Germinal center (tissue), 1 donor: ENCODE measurements around the gene ZBED1.
"Not testable (repeated sequence)": the region's sequence is repeated elsewhere in the genome, so short reads cannot be mapped to it uniquely, and the experiment has no call there.

Experiments
- DNase-seq: peaks from one replicate; pipeline ENCODE4 v3.0.0; 2012; ENCODE audit warnings: mixed read lengths, low spot score

The ZBED1 gene

DNA sequence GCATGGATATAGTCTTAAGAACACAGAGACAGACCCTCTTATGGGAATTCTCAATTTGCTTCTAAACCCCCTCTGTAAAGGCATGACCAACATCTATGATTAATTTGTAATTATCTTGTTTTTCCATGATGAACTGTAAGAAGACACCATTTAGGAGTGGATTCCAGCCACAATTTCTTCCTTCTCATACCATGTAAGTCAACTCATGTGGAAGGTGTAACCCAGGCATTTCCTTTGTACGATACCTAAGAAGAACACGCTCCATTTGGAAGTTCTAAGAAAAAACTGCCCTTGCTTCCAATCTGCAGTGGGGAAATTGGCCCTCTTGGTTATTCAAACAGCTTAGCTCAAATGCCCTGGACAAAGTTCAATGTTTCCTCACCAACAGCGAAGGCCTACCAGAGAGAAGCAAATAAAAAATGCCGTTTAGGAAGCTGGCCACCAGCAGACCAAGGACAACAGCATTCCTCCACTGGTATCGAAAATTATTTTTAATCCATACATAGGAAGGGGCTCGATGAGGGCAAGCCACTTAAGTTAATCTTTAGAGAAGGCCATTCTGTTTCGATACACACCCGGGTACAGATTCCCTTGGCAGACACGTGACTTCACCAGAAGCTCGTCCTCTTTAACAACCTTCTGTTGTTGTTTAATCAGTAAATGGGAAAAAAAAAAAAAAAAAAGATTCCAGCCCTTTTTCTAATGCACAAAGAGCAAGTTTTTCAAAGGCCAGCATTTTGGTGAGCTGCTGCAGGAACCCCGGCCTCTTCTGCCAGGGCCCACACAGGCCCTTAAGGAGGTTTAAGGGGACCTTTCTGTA lies 2.6 kb downstream of the ZBED1 start:
- no peak for DNase-seq

DNA sequence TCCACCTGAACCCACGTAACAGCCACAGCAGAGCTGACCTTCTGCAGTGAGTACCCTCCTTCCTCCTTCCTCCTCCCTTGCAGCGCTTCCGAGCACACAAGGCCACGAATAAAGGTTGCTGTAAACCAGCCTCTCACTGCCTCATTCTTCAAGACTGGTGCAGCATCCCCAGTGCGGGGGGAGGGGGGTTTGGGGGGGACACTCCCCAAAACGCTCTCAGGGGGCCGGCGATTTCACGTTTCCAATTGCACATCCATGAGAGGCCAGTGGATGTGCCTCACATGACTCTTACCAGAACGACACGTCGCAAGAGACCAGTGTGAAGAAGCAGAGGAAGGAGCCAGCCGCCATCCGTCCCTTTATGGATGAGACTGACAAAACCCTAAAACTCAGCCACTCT lies 5.2 kb downstream of the ZBED1 start:
- DNase-seq: no peak

GRCh38 chrX:2492531-2493218 lies 8.1 kb downstream of the ZBED1 start:
- DNase-seq: no peak

- no peak for DNase-seq
Observed at GRCh38 chrX:2490634-2491033, 10.1 kb downstream of the ZBED1 start.

DNA sequence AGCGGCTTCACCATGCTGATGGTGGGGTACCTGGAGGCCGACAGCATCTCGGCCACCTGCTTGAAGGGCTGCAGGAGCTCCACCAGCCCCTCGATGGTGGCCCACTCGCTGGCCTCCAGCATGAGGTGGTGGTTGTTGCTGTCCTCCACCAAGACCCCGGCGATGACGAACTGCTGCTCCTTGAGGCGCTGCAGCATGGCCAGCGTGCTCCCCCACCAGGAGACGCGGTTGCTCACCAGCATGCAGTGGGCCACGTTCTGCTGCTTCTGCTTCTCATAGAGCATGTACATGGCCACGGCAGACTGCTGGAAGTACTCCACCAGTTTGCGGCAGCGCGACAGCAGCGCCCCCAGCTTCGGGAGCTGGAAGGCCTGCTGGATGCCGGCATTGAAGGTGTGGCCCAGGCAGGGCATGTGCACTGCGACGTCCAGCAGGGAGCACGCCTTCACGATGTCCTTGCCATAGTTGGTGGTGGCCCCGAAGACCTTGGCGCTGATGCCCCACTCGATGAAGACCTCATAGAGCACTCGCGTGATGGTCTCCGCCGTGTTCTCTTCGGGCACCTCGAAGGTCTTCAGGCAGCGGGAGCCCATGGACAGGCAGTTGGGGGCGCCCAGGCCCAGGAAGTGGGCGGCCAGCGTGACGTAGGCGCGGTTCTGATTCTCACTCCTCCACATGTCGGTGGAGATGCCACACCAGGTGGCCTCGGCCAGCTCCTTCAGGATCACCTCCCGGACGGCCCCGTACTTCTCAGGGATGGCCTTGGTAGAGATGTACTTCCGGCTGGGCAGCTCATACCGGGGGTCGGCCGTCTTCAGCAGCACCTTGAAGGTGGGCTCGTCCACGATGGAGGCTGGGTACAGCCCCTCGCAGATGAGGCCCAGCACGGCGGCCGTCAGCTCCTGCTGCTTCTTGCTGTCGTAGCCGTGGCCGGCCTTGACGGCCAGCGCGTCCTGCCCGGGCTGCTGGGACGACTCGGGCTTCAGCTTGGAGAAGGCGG lies 11.0 kb downstream of the ZBED1 start:
- no peak for DNase-seq

DNA sequence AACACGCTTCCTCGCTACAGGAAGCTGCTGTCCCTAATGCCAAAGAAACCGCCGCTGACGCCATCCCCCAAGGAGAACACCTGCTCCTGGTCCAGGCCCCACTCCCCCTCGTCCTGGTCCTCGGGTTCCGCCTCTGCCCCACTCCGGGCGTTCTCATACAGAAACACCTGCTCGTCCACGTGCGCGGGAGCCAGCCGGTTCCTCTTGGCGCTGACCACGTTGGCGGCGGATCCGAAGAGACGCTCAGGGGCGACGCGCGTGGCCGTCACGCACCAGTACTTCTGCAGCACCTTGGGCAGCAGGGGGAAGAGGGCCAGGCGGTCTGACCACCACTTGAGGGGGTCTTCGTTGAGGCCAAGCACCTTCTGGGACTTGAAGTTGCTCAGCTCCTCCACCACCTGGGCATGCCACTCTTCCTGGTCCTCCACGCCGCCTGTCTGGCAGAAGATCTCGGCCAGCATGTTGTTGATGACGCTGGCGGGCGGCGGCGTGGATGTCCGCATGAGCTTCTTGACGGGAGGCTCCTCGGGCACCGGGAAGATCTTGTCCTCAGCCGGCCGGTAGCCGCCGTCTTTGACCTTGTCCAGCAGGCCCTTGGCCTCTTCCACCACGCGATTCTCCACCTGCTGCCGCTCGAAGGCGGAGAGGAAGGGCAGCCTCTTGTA lies 12.0 kb downstream of the ZBED1 start:
- no peak for DNase-seq

GRCh38 chrX:2487366-2487765 lies 13.4 kb downstream of the ZBED1 start:
- no peak for DNase-seq

GRCh38 chrX:2486476-2487133 lies 14.2 kb downstream of the ZBED1 start:
- no peak for DNase-seq

GRCh38 chrX:2485789-2486345 lies 14.9 kb downstream of the ZBED1 start:
- DNase-seq: no peak

DNA sequence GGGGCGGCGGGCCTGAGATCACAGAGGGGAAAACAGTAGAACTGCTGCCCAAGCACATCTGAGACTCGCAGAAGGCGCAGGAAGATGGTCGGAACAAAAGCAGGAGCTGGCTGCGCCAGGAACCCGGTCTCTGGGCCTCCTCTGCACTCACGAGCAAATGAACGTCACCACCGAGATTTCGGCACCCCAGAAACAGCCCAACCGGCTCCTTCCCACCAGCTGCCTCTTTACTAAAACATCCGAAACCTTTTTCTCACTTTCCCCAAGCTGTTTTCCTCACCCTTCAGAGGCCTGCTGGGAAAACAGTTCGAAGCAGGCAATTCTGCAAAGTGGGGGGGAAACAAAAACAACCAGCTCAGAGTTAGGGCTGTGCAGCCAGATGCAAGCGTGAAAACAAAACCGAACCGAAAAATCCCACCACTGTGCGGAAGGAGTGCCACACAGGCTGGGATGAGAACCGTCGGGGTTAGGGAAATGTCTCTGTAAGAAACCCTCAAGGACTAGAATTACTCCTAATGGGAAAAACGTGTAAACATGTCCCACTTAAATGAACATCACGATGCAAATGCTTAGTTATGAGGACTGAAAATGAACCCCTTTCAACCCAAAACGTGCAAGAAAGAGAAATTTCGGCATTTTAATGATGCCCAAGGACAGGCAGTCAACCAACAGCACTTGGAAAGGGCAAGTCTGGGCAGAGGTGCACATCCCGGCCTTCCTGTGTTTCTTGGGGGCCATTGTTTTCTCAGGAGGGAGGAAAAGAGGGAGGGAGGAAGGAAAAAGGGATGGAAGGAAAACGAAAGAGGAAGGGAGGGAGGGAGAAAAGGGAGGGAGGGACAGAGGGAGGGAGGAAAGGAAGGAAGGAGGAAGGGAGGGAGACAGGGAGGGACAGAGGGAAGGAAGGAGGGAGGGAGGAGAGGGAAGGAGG lies 15.8 kb downstream of the ZBED1 start:
- DNase-seq: no peak

- DNase-seq: no peak
Observed at GRCh38 chrX:2484256-2484655, 16.5 kb downstream of the ZBED1 start.

- no peak for DNase-seq
Observed at GRCh38 chrX:2483398-2484060, 17.2 kb downstream of the ZBED1 start.

DNA sequence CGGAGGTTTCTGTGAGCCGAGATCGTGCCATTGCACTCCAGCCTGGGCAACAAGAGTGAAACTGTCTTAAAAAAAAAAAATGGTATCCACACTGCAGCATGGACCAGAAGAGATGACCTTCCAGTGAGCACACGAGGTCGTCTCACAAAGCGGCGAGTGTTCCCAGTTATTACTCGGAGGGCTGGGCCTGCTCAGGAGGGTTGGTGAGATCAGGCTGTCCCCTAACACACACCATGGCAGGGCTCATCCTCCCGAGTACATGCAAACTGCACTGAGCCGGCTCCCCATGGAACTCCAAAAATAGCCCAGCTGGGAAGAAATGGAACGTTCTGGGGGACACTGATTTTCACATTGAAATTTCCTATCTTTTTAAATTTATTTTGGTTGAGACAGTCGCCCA lies 19.2 kb downstream of the ZBED1 start:
- DNase-seq: not testable (repeated sequence)

GRCh38 chrX:2479982-2480381 lies 20.8 kb downstream of the ZBED1 start:
- DNase-seq: not testable (repeated sequence)

DNA sequence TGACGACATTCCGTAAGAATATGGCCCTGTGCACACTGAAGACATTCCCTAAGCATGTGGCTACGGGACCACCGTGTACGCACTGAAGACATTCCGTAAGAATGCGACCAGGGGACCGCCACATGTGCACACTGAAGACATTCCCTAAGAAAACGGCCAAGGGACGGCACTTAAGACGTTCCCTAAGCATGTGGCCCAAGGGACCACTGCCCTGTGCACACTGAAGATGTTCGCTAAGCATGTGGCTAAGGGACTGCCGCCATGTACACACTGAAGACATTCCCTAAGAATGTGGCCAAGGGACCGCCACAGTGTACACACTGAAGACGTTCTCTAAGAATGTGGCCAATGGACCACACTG lies 21.4 kb downstream of the ZBED1 start:
- DNase-seq: no peak

- no peak for DNase-seq
Observed at GRCh38 chrX:2478546-2479419, 22.0 kb downstream of the ZBED1 start.

- DNase-seq: not testable (repeated sequence)
Observed at GRCh38 chrX:2477313-2477712, 23.5 kb downstream of the ZBED1 start.
